Cardiac muscle cell (in vitro differentiated cells and primary cell): Measurements from ENCODE around the gene SLC22A1. TPM values are rescaled to one million over a fixed set of nuclear protein-coding genes. Genes with fewer than 3 reads are reported as not detected.

ENCODE experiments used
- DNase-seq, 2 donors: peaks; one replicate each; pipeline versions ENCODE4 v3.0.0 to v3.0.0-alpha.2; 2010 to 2017; ENCODE audit warnings: low read depth in 1 of 2, low spot score in 1 of 2
- H3K27ac ChIP-seq: fragments of 200-600 bp; sonication (generic); 2 replicates; pipeline ENCODE4 v1.5.1; 2016
- H3K27me3 ChIP-seq: fragments of 200-600 bp; sonication (generic); 2 replicates; pipeline ENCODE4 v1.6.0; 2016; ENCODE audit warnings: control low read depth
- H3K36me3 ChIP-seq: fragments of 200-600 bp; sonication (generic); 2 replicates; pipeline ENCODE4 v1.5.1; 2016; ENCODE audit warnings: control low read depth
- H3K4me1 ChIP-seq: fragments of 200-600 bp; sonication (generic); 2 replicates; pipeline ENCODE4 v1.8.1; 2017; ENCODE audit warnings: low read depth, mild to moderate bottlenecking, mixed run types
- H3K4me3 ChIP-seq: fragments of 200-600 bp; sonication (generic); 2 replicates; pipeline ENCODE4 v1.5.1; 2016; ENCODE audit warnings: mild to moderate bottlenecking
- H3K9me3 ChIP-seq: fragments of 200-600 bp; sonication (generic); 2 replicates; pipeline ENCODE4 v1.5.1; 2017; ENCODE audit warnings: low read depth, mild to moderate bottlenecking, control low read depth
- CTCF ChIP-seq: IDR thresholded peaks from 2 replicates; pipeline ENCODE4 v1.5.1; 2012; ENCODE audit warnings: low read depth, mild to moderate bottlenecking, low read length
- polyA plus RNA-seq: library from polyadenylated mRNA; unstranded; fragments of >200 nt; fragmentation: Nextera tagmentation; extraction: Ambion mirVana; gene quantifications from 2 replicates; pipeline ENCODE4 v1.2.1, GENCODE V29; 2016
- total RNA-seq: library from RNA; depleted of rRNA; stranded (reverse); fragments of >200 nt; gene quantifications from 2 replicates; pipeline ENCODE4 v1.2.3, GENCODE V29; 2016

The SLC22A1 gene
- total and polyA plus RNA-seq, 2 experiments from 2014 or later, result 0.42 TPM; not detected in 1

GRCh38 chr6:160173806-160174527 lies 52.4 kb downstream of the SLC22A1 start:
- H3K27ac ChIP-seq, result no peak overlapping the region
- no peaks in the 10 kb centered on the region for H3K36me3 ChIP-seq
- no peak for DNase-seq
- H3K27me3 ChIP-seq, result no peaks in the 10 kb centered on the region
- no peaks in the 10 kb centered on the region for H3K9me3 ChIP-seq
- no peak overlapping the region for H3K4me3 ChIP-seq
- no peak for TF ChIP-seq CTCF
- no peaks in the 10 kb centered on the region for H3K4me1 ChIP-seq

- no peak for DNase-seq
- H3K4me1 ChIP-seq, result no peaks in the 10 kb centered on the region
- H3K27me3 ChIP-seq, result no peaks in the 10 kb centered on the region
- no peak overlapping the region for H3K4me3 ChIP-seq
- no peaks in the 10 kb centered on the region for H3K9me3 ChIP-seq
- H3K27ac ChIP-seq, result no peak overlapping the region
- TF ChIP-seq CTCF, result no peak
- no peaks in the 10 kb centered on the region for H3K36me3 ChIP-seq
Observed at GRCh38 chr6:160174681-160175080, 53.1 kb downstream of the SLC22A1 start.

- H3K27ac ChIP-seq, result no peak overlapping the region
- no peak overlapping the region for H3K4me3 ChIP-seq
- peak in 1 of 2 donors; percentile 20 for DNase-seq
- no peak for TF ChIP-seq CTCF
- H3K27me3 ChIP-seq, result no peaks in the 10 kb centered on the region
- no peaks in the 10 kb centered on the region for H3K9me3 ChIP-seq
- no peaks in the 10 kb centered on the region for H3K36me3 ChIP-seq
- H3K4me1 ChIP-seq, result no peaks in the 10 kb centered on the region
Observed at GRCh38 chr6:160177220-160177619, 55.6 kb downstream of the SLC22A1 start.

GRCh38 chr6:160178271-160178670 lies 56.7 kb downstream of the SLC22A1 start:
- no peaks in the 10 kb centered on the region for H3K9me3 ChIP-seq
- no peak overlapping the region for H3K4me3 ChIP-seq
- no peak for TF ChIP-seq CTCF
- no peaks in the 10 kb centered on the region for H3K36me3 ChIP-seq
- no peaks in the 10 kb centered on the region for H3K4me1 ChIP-seq
- no peaks in the 10 kb centered on the region for H3K27me3 ChIP-seq
- DNase-seq, result peak in 1 of 2 donors; percentile 42
- H3K27ac ChIP-seq, result no peak overlapping the region

- Histone ChIP-seq H3K36me3 (no peaks in the 10 kb centered on the region), H3K4me3 (no peak overlapping the region), H3K27me3 (no peaks in the 10 kb centered on the region), H3K27ac (no peak overlapping the region), H3K4me1 (no peaks in the 10 kb centered on the region), H3K9me3 (no peaks in the 10 kb centered on the region)
- TF ChIP-seq CTCF, result no peak
- DNase-seq, result no peak
Observed at GRCh38 chr6:160180706-160181105, 59.1 kb downstream of the SLC22A1 start.
